Lower leg skin (tissue), 4 donors: ENCODE data around the gene TPPP. TPM values are rescaled to one million over a fixed set of nuclear protein-coding genes. Genes with fewer than 3 reads are reported as not detected.
A peak's percentile ranks its signal among the peaks of the same experiment; 100 is the strongest.
"Not testable (repeated sequence)": the region's sequence is repeated elsewhere in the genome, so short reads cannot be mapped to it uniquely, and the experiment has no call there.

ENCODE experiments used
- DNase-seq, 2 donors: peaks; one replicate each; pipeline ENCODE4 v3.0.0-alpha.2; 2019; ENCODE audit warnings: low spot score in 2 of 2
- H3K4me3 ChIP-seq: fragments of 200-600 bp; sonication (generic); 2 replicates; pipeline ENCODE4 v1.5.1; 2017; ENCODE audit warnings: mild to moderate bottlenecking, low read depth; ENCODE audit not compliant: poor library complexity, severe bottlenecking
- CTCF ChIP-seq, 3 donors: fragments of 450-650 bp; IDR thresholded peaks; one replicate each; pipeline ENCODE4 v1.5.1; 2016; ENCODE audit warnings: antibody characterized with exemption in 3 of 3, mild to moderate bottlenecking in 3 of 3, moderate library complexity in 2 of 3
- POLR2A ChIP-seq, 2 donors: fragments of 450-650 bp; IDR thresholded peaks; one replicate each; pipeline ENCODE4 v1.6.1; 2016 to 2017; ENCODE audit warnings: antibody characterized with exemption in 2 of 2, mild to moderate bottlenecking in 1 of 2, moderate library complexity in 1 of 2
- WGBS, 2 donors: methylation state at CpG; one replicate each; pipeline ENCODE4 v1.1.5; 2018; 5-methylcytosine and 5-hydroxymethylcytosine counted together
- intact Hi-C: fragments of 100-400 bp; cut with DNase I; formaldehyde crosslinking; loops from one replicate; pipeline ENCODE4 v1.15.0; 2023; ENCODE audit warnings: low total_unique reads
- total RNA-seq, 4 donors: library from RNA; depleted of rRNA; stranded (reverse); fragments of >200 nt; gene quantifications; one replicate each; pipeline ENCODE4 v1.1.0, GENCODE V29; 2016

The TPPP gene
- total RNA-seq: 10 to 100 TPM in 2 of 4 donors, 1 to 10 TPM in 2; 7.4 to 17.3 (median 10.4) TPM

DNA sequence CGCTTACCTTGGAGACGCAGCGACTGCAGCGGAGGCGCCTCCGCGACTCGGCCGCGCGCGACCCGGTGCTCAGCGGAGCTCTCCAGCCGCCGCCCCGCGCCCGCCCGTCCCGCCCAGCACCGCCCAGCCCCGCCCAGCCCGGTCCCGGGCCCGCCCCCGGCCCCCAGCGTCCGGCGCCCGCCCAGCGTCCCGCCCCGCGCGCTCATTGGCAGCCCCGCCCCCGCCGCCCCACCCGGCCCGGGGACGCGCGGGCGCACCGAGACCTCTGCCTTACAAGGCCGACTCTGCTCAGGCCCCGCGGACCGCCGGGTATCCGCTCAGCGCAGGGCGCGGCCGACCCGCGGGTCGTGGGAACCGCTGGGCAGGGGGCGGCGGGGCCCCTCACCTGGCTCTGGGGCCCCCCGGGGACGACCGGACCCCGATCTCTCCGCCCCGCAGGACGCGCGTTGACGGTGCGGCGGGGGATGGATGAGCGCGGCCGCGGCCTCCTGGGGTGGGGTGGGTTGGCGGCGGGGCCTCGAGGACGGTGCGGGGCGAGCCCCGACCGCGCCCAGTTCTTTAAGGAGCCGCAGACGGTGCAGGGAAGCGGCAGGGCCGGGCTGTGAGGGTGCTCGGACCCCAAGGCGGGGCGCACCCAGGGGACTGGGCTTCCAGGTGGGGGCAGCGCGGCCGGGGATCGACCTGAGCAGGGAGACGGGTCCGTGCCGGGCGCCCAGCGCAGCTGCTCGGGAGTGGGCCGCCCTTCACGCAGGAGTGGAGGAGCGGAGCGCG is at the start of gene TPPP:
TSS of gene TPPP (minus strand) at position 82 of the 771 bp plus-strand sequence. CDS start 15,292 bp downstream, outside the sequence.
- peak; percentile 75 to 95 for DNase-seq
- intact Hi-C loops: not testable (repeated sequence)
- H3K4me3 ChIP-seq: peak within 1 kb of the TSS; percentile 17
- WGBS, 2 donors: 0% methylated on average over 14 of the region's 109 CpGs; no CpG with 5 or more reads in 1 of the 2 donors

DNA sequence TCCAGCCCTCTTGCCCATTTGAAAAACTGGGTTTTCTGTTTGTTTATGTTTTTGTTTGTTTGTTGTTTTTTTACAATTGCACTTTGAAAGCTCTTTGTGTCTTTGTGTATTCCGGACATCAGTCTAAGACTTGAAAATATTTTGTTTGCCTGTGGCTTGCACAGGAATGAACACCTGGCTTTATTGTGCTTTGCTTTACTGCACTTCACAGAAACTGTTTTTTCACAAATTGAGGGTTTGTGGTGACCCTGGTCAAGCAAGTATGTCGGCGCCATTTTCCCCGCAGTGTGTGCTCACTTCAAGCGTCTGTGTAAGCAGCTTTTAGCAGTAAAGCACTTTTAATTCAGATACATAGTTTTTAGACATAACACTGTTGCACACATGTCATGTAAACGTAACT is 49.1 kb upstream of the TPPP start:
- 88 to 92% methylated on average over 6 of the region's 6 CpGs for WGBS, 2 donors
- intact Hi-C loops, H3K4me3 ChIP-seq, DNase-seq: not testable (repeated sequence)

- DNase-seq, H3K4me3 ChIP-seq, intact Hi-C loops: not testable (repeated sequence)
- no CpG with 5 or more reads among the region's 1 CpG for WGBS, 2 donors
Observed at GRCh38 chr5:734145-734544, 41.0 kb upstream of the TPPP start.

DNA sequence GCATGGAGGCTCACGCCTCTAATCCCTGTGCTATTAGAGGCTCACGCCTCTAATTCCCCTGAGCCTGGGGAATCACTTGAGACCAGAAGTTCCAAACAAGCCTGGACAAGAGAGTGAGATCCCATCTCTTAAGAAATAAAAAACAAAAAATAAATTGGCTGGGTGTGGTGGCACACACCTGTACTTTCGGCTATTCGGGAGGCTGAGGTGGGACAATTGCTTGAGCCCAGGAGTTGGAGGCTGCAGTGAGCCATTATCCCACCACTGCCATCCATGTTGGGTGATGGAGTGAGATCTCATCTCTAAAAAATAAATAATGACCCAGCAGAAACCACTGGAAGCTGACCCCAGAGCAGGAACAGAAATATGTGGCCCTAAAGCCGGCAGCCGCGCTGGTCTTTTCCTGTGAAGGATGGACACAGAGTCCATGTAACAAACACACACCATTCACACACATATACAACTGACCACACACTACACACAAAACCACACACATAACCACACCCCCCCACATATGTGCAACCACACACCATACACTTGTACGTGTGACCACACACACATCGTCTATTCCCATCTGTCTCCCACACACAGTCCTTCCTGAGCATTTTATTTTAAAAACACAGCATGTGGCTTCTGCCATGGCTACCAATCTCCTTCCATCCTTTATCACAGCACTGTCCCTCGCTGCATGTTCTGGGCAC is 39.8 kb upstream of the TPPP start:
- intact Hi-C loops, DNase-seq, H3K4me3 ChIP-seq: not testable (repeated sequence)
- 91 to 93% methylated on average over 10 of the region's 10 CpGs for WGBS, 2 donors

- intact Hi-C loops, DNase-seq, H3K4me3 ChIP-seq: not testable (repeated sequence)
- WGBS, 2 donors: 68 to 85% methylated on average over 5 of the region's 7 CpGs
Observed at GRCh38 chr5:729225-729624, 36.1 kb upstream of the TPPP start.

GRCh38 chr5:727087-727486 is 33.9 kb upstream of the TPPP start:
- 66 to 83% methylated on average over 7 to 8 of the region's 9 CpGs for WGBS, 2 donors
- DNase-seq, H3K4me3 ChIP-seq, intact Hi-C loops: not testable (repeated sequence)

DNA sequence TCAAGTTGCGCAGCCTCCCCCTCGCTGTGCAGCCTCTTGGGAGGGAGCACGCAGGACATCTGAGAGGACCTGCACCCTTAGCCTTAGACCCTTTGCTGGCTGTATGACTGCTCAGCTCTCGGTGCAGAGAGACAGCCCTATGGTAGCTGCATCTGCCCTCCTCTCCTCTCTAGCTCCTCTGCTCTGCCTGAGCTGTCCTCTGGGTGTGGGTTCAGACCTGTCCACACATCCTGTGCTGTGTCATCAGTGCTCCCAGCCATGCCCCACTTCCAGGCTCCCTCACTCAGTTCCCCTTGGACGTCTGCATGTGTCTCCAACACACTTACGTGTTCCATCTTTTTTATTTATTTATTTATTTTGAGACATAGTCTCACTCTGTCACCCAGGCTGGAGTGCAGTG is 30.7 kb upstream of the TPPP start:
- intact Hi-C loops, H3K4me3 ChIP-seq, DNase-seq: not testable (repeated sequence)
- WGBS, 2 donors: 80 to 93% methylated on average over 2 of the region's 6 CpGs

DNA sequence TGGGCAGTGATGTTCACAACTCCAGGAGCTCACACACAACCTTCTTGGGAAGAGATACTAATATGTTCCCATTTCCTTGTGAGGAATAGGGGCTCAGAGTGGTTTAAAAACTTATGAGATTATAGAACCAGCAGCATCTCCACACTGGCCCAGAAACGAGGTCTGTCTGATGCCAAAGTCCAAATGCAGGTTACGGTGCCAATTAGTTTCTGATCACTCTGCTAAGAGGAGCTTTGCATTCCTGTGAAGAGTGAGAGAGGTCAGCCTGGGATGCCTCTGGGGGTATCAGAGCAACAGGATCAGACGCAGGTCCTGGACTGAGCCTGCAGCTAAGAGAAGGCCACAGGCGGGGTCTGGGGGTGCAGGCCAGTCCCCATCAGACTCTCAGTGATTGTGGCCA is 30.2 kb upstream of the TPPP start:
- WGBS, 2 donors: 100% methylated on average over 2 of the region's 4 CpGs; no CpG with 5 or more reads in 1 of the 2 donors
- DNase-seq, H3K4me3 ChIP-seq, intact Hi-C loops: not testable (repeated sequence)

DNA sequence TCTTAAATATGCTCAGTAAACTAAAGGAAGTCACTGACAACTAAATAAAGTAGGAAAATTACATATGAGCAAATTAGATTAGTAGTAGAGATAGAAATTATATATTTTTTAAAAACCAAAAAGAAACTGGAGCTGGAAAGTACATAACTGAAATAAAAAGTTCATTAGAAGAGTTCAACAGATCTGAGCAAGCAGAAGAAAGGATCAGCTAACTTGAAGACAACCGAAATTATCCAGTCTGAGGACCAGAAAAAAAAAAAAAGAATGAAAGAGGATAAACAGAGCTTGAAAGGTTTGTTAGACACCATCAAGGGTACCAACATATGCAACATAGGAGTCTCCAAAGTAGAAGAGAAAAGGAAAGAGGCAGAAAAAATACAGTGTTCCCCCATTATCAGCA is 26.2 kb upstream of the TPPP start:
- H3K4me3 ChIP-seq, intact Hi-C loops, DNase-seq: not testable (repeated sequence)
- 85 to 93% methylated on average over 1 of the region's 1 CpG for WGBS, 2 donors

DNA sequence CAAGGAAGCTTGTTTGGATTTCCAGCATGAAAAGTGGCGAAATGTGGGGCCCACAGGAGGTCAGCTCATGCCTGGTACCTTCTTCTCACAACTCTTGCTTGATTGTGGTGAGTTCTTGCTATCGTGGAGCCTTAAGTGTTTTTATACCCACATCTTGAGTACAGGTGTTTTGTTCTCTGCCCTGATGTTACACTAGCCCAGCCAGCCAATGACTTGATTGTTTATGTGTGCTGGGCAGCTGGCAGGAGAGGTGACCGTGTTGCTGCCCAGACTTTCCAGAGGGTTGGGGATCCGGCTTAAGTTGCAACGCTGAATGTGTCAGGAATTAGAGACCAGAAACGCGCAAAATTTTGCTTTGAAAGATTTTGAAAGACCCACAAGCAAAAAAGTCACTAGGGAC is 24.0 kb upstream of the TPPP start:
- no peak for TF ChIP-seq CTCF (IDR thresholded peaks at IDR 0.05)
- TF ChIP-seq POLR2A (IDR thresholded peaks at IDR 0.05): no peak
- DNase-seq: no peak
- 47 to 73% methylated on average over 7 of the region's 7 CpGs for WGBS, 2 donors
- intact Hi-C loops: no loop called here
- no peak overlapping the region for H3K4me3 ChIP-seq

- DNase-seq, intact Hi-C loops, H3K4me3 ChIP-seq: not testable (repeated sequence)
- 36 to 42% methylated on average over 4 of the region's 4 CpGs for WGBS, 2 donors
Observed at GRCh38 chr5:716740-717139, 23.6 kb upstream of the TPPP start.

DNA sequence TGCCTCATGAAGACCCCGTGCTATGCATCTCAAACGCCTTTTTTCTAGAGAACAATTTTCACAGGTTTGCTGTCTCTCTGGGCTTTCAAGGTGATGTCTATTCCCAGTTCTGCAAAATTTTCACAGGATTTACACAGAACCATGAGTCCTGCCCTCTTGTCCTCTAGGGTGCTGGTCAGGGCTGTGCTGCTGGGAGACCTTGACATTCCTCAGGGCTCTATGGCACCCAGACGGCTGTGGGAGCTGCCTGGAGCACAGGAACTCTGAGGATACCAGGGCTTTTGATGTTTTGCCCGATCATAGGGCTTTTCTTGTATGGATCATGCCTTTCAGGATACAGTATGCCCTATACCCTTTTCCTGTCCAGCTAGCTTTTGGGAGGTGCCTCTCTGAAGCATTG is 22.5 kb upstream of the TPPP start:
- 97 to 99% methylated on average over 4 of the region's 4 CpGs for WGBS, 2 donors
- DNase-seq, H3K4me3 ChIP-seq, intact Hi-C loops: not testable (repeated sequence)

GRCh38 chr5:714215-715118 is 21.3 kb upstream of the TPPP start:
- H3K4me3 ChIP-seq, DNase-seq, intact Hi-C loops: not testable (repeated sequence)
- WGBS, 2 donors: 77 to 87% methylated on average over 8 of the region's 8 CpGs
